ENCODE results near the gene B3GNT8.
"Not testable (repeated sequence)": the region's sequence is repeated elsewhere in the genome, so short reads cannot be mapped to it uniquely, and the experiment has no call there.

B3GNT8 gene, protein sequence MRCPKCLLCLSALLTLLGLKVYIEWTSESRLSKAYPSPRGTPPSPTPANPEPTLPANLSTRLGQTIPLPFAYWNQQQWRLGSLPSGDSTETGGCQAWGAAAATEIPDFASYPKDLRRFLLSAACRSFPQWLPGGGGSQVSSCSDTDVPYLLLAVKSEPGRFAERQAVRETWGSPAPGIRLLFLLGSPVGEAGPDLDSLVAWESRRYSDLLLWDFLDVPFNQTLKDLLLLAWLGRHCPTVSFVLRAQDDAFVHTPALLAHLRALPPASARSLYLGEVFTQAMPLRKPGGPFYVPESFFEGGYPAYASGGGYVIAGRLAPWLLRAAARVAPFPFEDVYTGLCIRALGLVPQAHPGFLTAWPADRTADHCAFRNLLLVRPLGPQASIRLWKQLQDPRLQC

DNA sequence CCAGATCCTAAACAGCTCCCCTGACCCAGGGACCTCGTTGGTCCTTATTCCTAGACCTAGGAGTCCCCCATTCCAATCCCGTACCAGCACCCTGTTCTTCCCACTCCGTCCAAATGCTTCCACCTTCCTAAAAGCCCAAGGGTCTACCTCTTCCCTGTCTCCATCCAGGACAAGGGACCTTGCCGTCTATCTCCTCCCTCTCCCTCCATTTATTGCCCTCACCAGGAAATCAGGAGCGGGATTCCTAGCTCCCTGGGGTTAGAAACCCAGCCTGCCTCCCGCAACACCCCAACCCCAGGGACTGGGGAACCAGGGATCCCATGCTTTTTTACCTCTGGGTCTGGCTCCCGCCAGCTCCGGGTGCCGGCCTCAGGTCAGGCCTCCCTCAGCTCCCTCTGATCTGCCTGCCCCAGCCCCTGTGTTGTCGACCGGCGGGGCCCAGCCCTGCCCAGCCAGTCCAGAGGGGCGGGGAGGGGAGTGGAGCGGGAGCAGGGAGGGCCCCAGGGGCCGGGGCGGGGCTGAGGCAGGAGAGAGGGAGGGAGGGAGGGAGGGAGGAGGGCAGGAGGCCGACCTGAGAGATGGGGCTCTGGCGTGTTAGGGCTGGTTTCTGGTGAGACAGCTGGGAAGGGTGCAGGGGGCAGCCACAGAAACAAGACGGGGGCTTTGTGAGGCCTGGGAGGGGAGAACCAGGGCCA, at the start of gene B3GNT8:
Gene B3GNT8, minus strand, starts transcription at position 423 of the 695 bp plus-strand sequence. CDS start 596 bp downstream, outside the sequence.
- TF ChIP-seq ZNF8 (CRISPR knock-in tag; IDR thresholded peaks at IDR 0.05) (no peak), ZNF565 (CRISPR knock-in tag; conservative IDR thresholded peaks at IDR 0.05; ENCODE audit: low read depth) (no peak), PPARA (CRISPR knock-in tag; IDR thresholded peaks at IDR 0.05; ENCODE audit: borderline replicate concordance) (no peak), ZNF70 (CRISPR knock-in tag; IDR thresholded peaks at IDR 0.05) (no peak), TCF4 (CRISPR knock-in tag; IDR thresholded peaks at IDR 0.05; ENCODE audit: borderline replicate concordance) (no peak), ZFP3 (CRISPR knock-in tag; IDR thresholded peaks at IDR 0.05) (no peak), TOX (CRISPR knock-in tag; IDR thresholded peaks at IDR 0.05; ENCODE audit: borderline replicate concordance) (no peak), RARB (CRISPR knock-in tag; IDR thresholded peaks at IDR 0.05) (no peak), ARNTL (CRISPR knock-in tag; IDR thresholded peaks at IDR 0.05; ENCODE audit: borderline replicate concordance, low read depth) (no peak), CSDC2 (CRISPR knock-in tag; IDR thresholded peaks at IDR 0.05) (no peak), OSR1 (CRISPR knock-in tag; IDR thresholded peaks at IDR 0.05) (no peak), ZFP30 (CRISPR knock-in tag; IDR thresholded peaks at IDR 0.05) (no peak), ESRRG (CRISPR knock-in tag; IDR thresholded peaks at IDR 0.05) (no peak)
- TF ChIP-seq, protein P1, sequence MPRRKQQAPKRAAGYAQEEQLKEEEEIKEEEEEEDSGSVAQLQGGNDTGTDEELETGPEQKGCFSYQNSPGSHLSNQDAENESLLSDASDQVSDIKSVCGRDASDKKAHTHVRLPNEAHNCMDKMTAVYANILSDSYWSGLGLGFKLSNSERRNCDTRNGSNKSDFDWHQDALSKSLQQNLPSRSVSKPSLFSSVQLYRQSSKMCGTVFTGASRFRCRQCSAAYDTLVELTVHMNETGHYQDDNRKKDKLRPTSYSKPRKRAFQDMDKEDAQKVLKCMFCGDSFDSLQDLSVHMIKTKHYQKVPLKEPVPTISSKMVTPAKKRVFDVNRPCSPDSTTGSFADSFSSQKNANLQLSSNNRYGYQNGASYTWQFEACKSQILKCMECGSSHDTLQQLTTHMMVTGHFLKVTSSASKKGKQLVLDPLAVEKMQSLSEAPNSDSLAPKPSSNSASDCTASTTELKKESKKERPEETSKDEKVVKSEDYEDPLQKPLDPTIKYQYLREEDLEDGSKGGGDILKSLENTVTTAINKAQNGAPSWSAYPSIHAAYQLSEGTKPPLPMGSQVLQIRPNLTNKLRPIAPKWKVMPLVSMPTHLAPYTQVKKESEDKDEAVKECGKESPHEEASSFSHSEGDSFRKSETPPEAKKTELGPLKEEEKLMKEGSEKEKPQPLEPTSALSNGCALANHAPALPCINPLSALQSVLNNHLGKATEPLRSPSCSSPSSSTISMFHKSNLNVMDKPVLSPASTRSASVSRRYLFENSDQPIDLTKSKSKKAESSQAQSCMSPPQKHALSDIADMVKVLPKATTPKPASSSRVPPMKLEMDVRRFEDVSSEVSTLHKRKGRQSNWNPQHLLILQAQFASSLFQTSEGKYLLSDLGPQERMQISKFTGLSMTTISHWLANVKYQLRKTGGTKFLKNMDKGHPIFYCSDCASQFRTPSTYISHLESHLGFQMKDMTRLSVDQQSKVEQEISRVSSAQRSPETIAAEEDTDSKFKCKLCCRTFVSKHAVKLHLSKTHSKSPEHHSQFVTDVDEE (CRISPR knock-in tag; IDR thresholded peaks at IDR 0.05): no peak
- TF ChIP-seq, protein P2, sequence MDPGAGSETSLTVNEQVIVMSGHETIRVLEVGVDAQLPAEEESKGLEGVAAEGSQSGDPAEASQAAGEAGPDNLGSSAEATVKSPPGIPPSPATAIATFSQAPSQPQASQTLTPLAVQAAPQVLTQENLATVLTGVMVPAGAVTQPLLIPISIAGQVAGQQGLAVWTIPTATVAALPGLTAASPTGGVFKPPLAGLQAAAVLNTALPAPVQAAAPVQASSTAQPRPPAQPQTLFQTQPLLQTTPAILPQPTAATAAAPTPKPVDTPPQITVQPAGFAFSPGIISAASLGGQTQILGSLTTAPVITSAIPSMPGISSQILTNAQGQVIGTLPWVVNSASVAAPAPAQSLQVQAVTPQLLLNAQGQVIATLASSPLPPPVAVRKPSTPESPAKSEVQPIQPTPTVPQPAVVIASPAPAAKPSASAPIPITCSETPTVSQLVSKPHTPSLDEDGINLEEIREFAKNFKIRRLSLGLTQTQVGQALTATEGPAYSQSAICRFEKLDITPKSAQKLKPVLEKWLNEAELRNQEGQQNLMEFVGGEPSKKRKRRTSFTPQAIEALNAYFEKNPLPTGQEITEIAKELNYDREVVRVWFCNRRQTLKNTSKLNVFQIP (CRISPR knock-in tag; IDR thresholded peaks at IDR 0.05; ENCODE audit: borderline replicate concordance, low read depth): no peak
- TF ChIP-seq, protein P3, sequence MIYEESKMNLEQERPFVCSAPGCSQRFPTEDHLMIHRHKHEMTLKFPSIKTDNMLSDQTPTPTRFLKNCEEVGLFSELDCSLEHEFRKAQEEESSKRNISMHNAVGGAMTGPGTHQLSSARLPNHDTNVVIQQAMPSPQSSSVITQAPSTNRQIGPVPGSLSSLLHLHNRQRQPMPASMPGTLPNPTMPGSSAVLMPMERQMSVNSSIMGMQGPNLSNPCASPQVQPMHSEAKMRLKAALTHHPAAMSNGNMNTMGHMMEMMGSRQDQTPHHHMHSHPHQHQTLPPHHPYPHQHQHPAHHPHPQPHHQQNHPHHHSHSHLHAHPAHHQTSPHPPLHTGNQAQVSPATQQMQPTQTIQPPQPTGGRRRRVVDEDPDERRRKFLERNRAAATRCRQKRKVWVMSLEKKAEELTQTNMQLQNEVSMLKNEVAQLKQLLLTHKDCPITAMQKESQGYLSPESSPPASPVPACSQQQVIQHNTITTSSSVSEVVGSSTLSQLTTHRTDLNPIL (CRISPR knock-in tag; IDR thresholded peaks at IDR 0.05; ENCODE audit: low read depth): no peak
- TF ChIP-seq, protein P4, sequence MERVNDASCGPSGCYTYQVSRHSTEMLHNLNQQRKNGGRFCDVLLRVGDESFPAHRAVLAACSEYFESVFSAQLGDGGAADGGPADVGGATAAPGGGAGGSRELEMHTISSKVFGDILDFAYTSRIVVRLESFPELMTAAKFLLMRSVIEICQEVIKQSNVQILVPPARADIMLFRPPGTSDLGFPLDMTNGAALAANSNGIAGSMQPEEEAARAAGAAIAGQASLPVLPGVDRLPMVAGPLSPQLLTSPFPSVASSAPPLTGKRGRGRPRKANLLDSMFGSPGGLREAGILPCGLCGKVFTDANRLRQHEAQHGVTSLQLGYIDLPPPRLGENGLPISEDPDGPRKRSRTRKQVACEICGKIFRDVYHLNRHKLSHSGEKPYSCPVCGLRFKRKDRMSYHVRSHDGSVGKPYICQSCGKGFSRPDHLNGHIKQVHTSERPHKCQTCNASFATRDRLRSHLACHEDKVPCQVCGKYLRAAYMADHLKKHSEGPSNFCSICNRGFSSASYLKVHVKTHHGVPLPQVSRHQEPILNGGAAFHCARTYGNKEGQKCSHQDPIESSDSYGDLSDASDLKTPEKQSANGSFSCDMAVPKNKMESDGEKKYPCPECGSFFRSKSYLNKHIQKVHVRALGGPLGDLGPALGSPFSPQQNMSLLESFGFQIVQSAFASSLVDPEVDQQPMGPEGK (CRISPR knock-in tag; IDR thresholded peaks at IDR 0.05; ENCODE audit: borderline replicate concordance): no peak
- TF ChIP-seq, protein P5, sequence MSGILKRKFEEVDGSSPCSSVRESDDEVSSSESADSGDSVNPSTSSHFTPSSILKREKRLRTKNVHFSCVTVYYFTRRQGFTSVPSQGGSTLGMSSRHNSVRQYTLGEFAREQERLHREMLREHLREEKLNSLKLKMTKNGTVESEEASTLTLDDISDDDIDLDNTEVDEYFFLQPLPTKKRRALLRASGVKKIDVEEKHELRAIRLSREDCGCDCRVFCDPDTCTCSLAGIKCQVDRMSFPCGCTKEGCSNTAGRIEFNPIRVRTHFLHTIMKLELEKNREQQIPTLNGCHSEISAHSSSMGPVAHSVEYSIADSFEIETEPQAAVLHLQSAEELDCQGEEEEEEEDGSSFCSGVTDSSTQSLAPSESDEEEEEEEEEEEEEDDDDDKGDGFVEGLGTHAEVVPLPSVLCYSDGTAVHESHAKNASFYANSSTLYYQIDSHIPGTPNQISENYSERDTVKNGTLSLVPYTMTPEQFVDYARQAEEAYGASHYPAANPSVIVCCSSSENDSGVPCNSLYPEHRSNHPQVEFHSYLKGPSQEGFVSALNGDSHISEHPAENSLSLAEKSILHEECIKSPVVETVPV (CRISPR knock-in tag; IDR thresholded peaks at IDR 0.05): no peak
- peak; percentile 62 for ATAC-seq

DNA sequence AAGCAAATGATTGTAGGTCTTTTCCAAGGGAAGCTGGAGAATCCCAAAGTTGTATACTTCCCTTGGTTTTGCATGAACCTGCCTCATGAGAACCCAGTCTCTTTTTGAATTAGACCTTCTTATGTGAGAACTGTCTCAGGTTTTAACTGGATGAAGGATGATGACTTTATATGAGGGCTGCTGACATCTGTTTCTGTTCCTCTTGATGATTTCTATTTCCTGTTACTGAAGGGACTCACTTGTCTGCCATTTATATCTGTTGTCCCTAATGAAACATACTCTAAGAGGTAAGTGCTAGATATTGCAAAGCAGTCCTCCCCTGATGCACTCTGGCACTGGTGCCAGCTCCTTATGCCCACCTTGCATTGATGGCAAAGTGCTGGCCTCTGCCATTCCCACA, 49.4 kb upstream of the B3GNT8 start:
- no peak for ATAC-seq
- TF ChIP-seq ARNTL (CRISPR knock-in tag; IDR thresholded peaks at IDR 0.05; ENCODE audit: borderline replicate concordance, low read depth): no peak
- no peak for TF ChIP-seq ZNF565 (CRISPR knock-in tag; conservative IDR thresholded peaks at IDR 0.05; ENCODE audit: low read depth)
- TF ChIP-seq, protein P1 (CRISPR knock-in tag; IDR thresholded peaks at IDR 0.05): no peak
- TF ChIP-seq OSR1 (CRISPR knock-in tag; IDR thresholded peaks at IDR 0.05): no peak
- TF ChIP-seq TCF4 (CRISPR knock-in tag; IDR thresholded peaks at IDR 0.05; ENCODE audit: borderline replicate concordance): no peak

DNA sequence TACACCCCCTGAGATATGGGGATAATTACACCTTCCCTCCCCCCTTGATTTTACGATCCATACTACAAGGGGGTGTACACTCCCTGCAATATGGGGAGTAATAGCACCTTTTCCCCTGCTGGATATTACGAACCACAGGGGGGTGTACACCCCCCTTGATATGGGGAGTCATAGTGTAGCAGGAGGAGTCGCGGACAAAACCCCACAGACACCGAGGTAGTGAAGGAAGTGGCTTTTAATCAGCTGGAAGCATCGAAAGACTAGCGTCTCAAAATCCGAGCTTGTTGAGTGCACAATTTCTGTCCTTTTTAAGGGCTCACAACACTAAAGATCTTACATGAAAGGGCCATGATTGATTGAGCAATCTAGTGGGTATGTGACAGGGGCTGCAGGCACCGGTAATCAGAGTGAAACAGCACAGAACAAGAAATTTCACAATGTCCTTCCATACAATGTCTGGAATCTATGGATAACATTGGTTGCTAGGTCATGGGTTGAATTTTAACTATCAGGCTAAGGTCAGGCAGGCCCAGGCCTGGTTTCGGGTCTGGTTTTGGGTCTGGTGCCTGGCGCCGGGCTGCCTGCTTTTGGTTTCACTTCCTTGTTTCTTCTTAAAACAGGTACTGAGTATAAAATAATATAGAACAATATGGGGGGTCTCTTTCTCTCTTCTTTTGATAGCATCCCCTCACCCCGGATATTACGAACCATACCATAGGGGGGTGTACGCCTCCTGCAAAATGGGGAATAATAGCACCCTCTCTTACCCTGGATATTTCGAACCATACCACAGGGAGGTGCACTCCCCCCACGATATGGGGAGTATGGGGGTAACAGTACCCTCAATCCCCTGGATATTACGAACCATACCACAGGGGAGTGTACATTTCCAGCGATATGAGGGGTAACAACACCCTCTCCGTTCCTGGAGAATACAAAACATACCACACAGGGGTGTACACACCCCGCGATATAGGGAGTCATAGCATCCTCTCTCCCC, 36.4 kb upstream of the B3GNT8 start:
- ATAC-seq: not testable (repeated sequence)

Data from SK-N-SH treated with all-trans-retinoic acid at 6 μM for 48 hours (cell line).